G401 (cell line): ENCODE results near the gene MROH2A. TPM values are rescaled to one million over a fixed set of nuclear protein-coding genes. Genes with fewer than 3 reads are reported as not detected.

Source experiments
- DNase-seq: peaks from one replicate; pipeline ENCODE4 v3.0.0-alpha.2; 2015; ENCODE audit warnings: low spot score
- in situ Hi-C: cut with HindIII; loops from 2 replicates; pipeline ENCODE4 v1.10.0; 2016; ENCODE audit warnings: low sequenced_read_pairs, mixed read lengths
- total RNA-seq: library from RNA; depleted of rRNA; stranded (reverse); fragments of >200 nt; shearing (Covaris generic); gene quantifications from 2 replicates; pipeline ENCODE4 v1.2.3, GENCODE V29; 2014

Gene MROH2A
- total RNA-seq, 1 experiment from 2014 or later = not detected

GRCh38 chr2:233814056-233814835, 36.1 kb downstream of the MROH2A start:
- in situ Hi-C loops = no loop called here
- DNase-seq = no peak

GRCh38 chr2:233815861-233816260, 37.7 kb downstream of the MROH2A start:
- in situ Hi-C loops = no loop called here
- no peak for DNase-seq

GRCh38 chr2:233816334-233816733, 38.2 kb downstream of the MROH2A start:
- DNase-seq = no peak
- in situ Hi-C loops = no loop called here

GRCh38 chr2:233816771-233817170, 38.6 kb downstream of the MROH2A start:
- no peak for DNase-seq
- in situ Hi-C loops = no loop called here

GRCh38 chr2:233817361-233817911, 39.3 kb downstream of the MROH2A start:
- in situ Hi-C loops = no loop called here
- DNase-seq = no peak

- DNase-seq = no peak
- in situ Hi-C loops = no loop called here
These were observed 40.0 kb downstream of the MROH2A start for GRCh38 chr2:233817995-233818638.

GRCh38 chr2:233818639-233819621, 40.8 kb downstream of the MROH2A start:
- DNase-seq = no peak
- in situ Hi-C loops = no loop called here

- in situ Hi-C loops = no loop called here
- no peak for DNase-seq
These were observed 42.0 kb downstream of the MROH2A start for GRCh38 chr2:233819884-233820773.

GRCh38 chr2:233820774-233821105, 42.6 kb downstream of the MROH2A start:
- in situ Hi-C loops = no loop called here

GRCh38 chr2:233821196-233821595, 43.1 kb downstream of the MROH2A start:
- in situ Hi-C loops = no loop called here
- no peak for DNase-seq

More at GRCh38 chr2:233820774-233821105, 42.6 kb downstream of the MROH2A start:
- DNase-seq = no peak

GRCh38 chr2:233821709-233822100, 43.6 kb downstream of the MROH2A start:
- in situ Hi-C loops = no loop called here
- no peak for DNase-seq

GRCh38 chr2:233822101-233822771, 44.1 kb downstream of the MROH2A start:
- in situ Hi-C loops = no loop called here
- DNase-seq = no peak

- DNase-seq = no peak
- in situ Hi-C loops = no loop called here
These were observed 44.9 kb downstream of the MROH2A start for GRCh38 chr2:233822781-233823730.

GRCh38 chr2:233823731-233824121, 45.6 kb downstream of the MROH2A start:
- no peak for DNase-seq
- in situ Hi-C loops = no loop called here

- no peak for DNase-seq
- in situ Hi-C loops = no loop called here
These were observed 46.2 kb downstream of the MROH2A start for GRCh38 chr2:233824373-233824772.

- in situ Hi-C loops = no loop called here
- no peak for DNase-seq
These were observed 50.5 kb downstream of the MROH2A start for GRCh38 chr2:233828546-233829192.
